ENCODE measurements around the gene MPEG1.

Gene MPEG1

GRCh38 chr11:59240322-59240721 lies 27.6 kb upstream of the MPEG1 start:
- DNase-seq (ENCODE audit: low spot score): no peak
- TF ChIP-seq CTCF (conservative IDR thresholded peaks at IDR 0.05; ENCODE audit: low read depth): no peak
- ChIA-PET CTCF (no interaction called here), POLR2A (ENCODE audit: low non-redundant PET) (no interaction called here)
- H3K27ac ChIP-seq: no peak overlapping the region

- CTCF ChIA-PET: no interaction called here
- TF ChIP-seq CTCF (conservative IDR thresholded peaks at IDR 0.05; ENCODE audit: low read depth): no peak
- no peak for DNase-seq (ENCODE audit: low spot score)
- H3K27ac ChIP-seq: no peak overlapping the region
- POLR2A ChIA-PET (ENCODE audit: low non-redundant PET): no interaction called here
Measured at GRCh38 chr11:59226396-59226795, 13.7 kb upstream of the MPEG1 start.

DNA sequence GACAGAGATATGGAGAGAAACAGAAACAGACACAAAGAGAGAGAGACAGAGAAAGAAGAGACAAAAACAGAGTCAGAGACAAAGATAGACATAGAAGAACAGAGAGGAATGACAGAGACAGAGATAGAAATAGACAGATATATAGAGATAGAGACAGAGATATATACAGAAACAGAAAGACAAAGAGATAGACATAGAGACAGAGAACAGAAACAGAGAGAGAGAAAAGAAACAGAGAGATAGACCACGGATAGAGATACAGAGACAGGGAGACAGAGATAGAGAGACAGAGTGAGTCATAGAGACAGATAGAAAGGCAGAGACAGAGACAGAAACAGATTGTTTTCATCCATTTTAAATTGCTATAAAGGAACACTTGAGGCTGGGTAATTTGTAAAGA lies 12.3 kb upstream of the MPEG1 start:
- TF ChIP-seq CTCF (conservative IDR thresholded peaks at IDR 0.05; ENCODE audit: low read depth): no peak
- ChIA-PET CTCF (no interaction called here), POLR2A (ENCODE audit: low non-redundant PET) (no interaction called here)
- H3K27ac ChIP-seq: no peak overlapping the region
- DNase-seq (ENCODE audit: low spot score): no peak

DNA sequence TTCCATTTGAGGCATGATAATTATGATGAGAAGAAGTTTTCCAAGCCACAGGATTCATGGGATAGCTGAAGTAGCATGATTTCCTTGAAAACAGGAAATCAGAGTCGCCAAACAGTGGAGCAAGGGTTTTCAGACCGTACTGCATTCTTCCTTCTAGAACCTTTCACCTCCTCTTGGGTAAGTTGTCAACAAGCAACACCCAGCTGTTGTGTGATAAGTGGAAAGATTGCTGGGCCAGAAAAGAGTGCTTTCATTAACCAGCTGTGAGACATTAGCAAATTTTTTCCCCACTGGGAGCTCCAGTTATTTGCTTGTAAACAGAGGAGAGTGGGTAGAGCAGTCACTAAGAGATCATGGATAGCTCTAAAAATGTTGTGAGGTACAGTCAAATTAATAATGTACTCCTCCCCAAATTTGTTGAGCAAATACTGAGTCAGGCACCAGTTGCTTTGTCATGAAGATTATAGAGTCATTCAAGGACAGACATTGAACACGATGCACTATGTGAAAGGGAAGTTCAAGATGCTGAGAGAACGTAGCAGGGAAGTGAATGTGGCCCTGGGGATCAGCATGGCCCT lies 11.7 kb upstream of the MPEG1 start:
- TF ChIP-seq CTCF (conservative IDR thresholded peaks at IDR 0.05; ENCODE audit: low read depth): no peak
- POLR2A ChIA-PET (ENCODE audit: low non-redundant PET): no interaction called here
- no peak for DNase-seq (ENCODE audit: low spot score)
- CTCF ChIA-PET: interaction anchor here (0.6 kb wide), 1 partner anchor 84 kb away, joined by 3 read pairs; no protein-coding TSS in a partner anchor
- H3K27ac ChIP-seq: no peak overlapping the region

- DNase-seq (ENCODE audit: low spot score): no peak
- no peak for TF ChIP-seq CTCF (conservative IDR thresholded peaks at IDR 0.05; ENCODE audit: low read depth)
- ChIA-PET CTCF (interaction anchor here (0.5 kb wide), 1 partner anchor 701 kb away, joined by 3 read pairs; no protein-coding TSS in a partner anchor), POLR2A (ENCODE audit: low non-redundant PET) (no interaction called here)
- no peak overlapping the region for H3K27ac ChIP-seq
Measured at GRCh38 chr11:59223611-59224010, 10.9 kb upstream of the MPEG1 start.

GRCh38 chr11:59223177-59223576 lies 10.4 kb upstream of the MPEG1 start:
- no peak overlapping the region for H3K27ac ChIP-seq
- no peak for TF ChIP-seq CTCF (conservative IDR thresholded peaks at IDR 0.05; ENCODE audit: low read depth)
- no peak for DNase-seq (ENCODE audit: low spot score)
- ChIA-PET CTCF (interaction anchor here (0.5 to 0.7 kb wide), 3 partner anchors 21 to 701 kb away, joined by 3 read pairs; no protein-coding TSS in a partner anchor), POLR2A (ENCODE audit: low non-redundant PET) (no interaction called here)

Data from RWPE1 (cell line).